ENCODE measurements around the gene GORASP1.

Gene GORASP1

GRCh38 chr3:39141171-39141995 is 34.0 kb upstream of the GORASP1 start:
- DNase-seq (ENCODE audit: low read depth, low spot score) = no peak

DNA sequence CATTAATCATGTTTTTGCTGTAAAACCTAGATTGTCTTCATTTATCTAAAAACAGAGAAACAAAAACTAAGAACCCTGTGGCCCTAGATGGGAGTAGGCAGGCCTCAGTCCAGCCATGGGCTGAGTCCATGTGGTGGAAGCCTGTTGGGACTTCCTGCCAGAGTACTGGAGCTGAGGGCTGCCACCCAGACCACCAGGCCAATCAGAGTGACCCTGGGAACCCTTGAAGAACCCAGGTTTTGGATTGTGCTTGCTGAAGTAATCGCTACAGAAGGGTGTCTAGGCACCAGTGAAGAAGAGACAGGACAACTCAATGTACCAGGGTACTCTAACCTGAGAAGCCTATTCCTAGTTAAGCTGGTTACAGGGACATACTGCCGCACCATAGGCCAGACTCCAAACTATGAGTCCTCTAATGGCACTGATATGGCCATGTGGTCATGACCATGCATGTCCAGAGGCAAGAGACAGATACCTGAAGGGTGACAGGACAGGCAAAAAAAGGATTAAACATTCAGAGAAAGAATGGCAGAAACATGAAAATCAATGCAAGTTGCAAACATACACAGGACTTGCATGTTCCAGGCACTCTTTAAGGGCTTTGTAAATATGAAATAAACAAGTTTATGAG is 33.0 kb upstream of the GORASP1 start:
- DNase-seq (ENCODE audit: low read depth, low spot score) = no peak

GRCh38 chr3:39139442-39139841 is 32.0 kb upstream of the GORASP1 start:
- no peak for DNase-seq (ENCODE audit: low read depth, low spot score)

DNA sequence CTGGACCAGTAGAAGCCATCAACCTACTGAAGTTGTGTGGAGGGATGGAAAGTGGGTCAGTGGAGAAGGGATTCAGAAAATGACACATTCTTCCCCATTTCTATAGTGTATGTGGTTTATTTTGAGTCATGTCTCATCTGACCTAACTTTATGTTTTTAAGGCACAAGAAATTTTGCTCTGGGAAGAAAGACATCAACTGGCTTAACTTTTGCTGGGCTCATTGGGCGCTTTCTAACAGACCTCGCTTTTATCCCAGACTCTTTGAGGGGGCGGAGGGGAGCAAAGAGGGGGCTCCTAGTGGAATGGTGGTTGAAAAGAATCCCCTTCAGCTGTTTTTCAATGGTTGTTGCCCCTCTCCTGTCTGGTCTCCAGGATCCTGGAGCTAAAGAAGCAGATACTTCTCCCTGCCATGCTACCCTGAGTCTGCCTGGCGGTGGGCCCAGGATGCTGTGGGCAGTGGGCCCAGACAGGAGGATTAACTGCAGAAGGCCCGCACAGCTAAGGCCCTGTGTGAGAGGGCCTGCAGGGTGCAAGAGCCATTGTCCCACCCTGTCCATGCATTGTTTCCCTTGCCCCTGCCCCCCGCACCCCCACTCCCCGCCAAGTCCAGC is 31.5 kb upstream of the GORASP1 start:
- no peak for DNase-seq (ENCODE audit: low read depth, low spot score)

DNA sequence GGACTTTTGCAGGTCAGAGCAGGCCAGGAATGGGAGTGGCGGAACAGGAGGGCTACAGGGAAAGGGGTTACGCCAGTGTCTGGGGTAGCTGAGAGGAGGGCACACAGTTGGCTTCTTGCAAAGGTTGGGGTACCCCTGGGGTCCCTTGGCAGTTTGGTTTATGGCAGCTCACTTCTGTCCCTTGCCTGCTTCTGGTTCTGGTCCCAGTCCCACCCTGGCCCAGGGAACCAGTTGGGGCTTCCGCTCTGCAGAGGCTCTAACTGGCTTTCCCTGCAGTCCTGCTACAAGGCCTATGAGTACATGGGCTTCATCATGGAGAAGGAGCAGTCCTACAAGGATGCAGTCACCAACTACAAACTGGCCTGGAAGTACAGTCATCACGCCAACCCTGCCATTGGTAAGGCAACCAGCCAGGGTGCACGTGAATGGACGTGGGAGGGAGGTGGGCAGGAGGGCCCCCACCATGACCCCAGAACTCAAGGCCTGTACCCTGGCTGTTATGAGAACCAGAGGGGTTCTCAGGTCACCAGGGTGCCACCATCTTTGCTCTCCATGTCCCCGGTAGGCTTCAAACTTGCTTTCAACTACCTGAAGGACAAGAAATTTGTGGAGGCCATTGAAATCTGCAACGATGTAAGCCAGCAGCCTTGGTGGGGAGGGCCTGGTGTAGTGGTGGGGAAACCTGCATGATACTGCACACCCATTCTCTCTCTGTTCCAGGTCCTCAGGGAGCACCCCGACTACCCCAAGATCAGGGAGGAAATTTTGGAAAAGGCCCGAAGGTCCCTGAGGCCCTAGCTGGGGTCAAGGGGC is 30.8 kb upstream of the GORASP1 start:
- no peak for DNase-seq (ENCODE audit: low read depth, low spot score)

GRCh38 chr3:39137435-39137936 is 30.1 kb upstream of the GORASP1 start:
- no peak for DNase-seq (ENCODE audit: low read depth, low spot score)

DNA sequence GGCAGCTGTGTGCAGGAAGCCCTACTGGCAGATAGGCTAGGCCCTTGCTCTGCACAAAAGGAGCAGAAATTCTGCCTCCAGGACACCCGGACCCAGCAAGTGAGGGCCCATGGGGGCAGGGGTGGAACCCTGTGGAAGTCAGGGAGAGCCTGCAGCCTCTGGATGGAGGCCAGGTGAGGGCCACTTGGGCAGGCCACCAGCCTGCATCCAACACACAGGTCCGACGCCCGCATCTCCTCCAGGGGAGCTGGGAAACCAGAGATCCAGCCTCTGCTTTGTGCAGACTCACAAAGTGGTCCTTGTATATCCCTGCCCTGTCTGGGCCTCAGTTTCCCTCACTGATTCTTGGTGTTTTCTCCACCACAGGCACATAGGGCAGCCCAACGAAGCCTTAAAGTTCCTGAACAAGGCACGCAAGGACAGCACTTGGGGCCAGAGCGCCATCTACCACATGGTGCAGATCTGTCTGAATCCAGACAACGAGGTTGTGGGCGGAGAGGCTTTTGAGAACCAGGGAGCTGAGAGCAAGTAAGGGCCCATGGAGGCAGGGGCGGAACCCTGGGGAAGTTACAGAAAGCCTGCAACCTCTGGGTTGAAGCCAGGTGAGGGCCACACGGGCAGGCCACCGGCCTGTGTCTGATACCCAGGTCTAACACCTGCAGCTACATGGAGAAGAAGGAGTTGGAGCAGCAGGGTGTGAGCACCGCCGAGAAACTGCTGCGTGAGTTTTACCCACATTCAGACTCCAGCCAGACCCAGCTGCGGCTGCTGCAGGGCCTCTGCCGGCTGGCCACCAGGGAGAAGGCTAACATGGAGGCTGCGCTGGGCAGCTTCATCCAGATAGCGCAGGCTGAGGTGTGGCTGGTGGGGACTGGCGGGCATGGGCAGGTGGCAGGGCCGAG is 29.4 kb upstream of the GORASP1 start:
- no peak for DNase-seq (ENCODE audit: low read depth, low spot score)

DNA sequence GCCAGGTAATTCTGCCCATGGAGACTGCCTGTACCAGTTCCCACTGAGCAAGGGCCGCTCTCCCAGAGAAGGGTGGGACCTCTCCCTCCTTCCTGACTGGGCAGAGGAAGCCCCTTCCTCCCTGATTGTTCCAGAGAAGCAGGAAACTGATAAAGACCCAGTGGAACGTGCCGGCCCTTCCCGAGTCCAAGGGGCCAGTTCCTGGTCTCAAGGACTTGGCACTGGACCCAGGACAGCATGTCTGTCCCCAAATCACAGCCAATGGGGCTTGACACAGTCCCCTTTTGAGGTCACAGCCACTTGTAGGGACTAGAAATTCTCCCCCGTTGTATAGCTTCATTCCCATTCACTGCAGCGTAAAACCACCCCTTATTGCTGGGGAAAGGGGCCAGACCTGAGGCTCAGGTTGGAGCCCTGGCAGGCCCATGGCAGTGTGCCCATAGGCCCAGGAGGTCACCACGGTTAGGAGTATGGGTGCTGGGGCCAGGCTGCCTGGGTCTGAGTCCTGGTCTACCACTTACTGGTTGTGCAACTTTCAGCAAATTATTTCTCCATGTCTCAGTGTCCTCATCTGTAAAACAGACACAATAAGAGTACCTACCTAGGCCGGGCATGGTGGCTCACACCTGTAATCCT is 27.9 kb upstream of the GORASP1 start:
- DNase-seq (ENCODE audit: low read depth, low spot score) = no peak

- DNase-seq (ENCODE audit: low read depth, low spot score) = no peak
Observed at GRCh38 chr3:39134305-39134704, 26.9 kb upstream of the GORASP1 start.

GRCh38 chr3:39133822-39134221 is 26.4 kb upstream of the GORASP1 start:
- no peak for DNase-seq (ENCODE audit: low read depth, low spot score)

DNA sequence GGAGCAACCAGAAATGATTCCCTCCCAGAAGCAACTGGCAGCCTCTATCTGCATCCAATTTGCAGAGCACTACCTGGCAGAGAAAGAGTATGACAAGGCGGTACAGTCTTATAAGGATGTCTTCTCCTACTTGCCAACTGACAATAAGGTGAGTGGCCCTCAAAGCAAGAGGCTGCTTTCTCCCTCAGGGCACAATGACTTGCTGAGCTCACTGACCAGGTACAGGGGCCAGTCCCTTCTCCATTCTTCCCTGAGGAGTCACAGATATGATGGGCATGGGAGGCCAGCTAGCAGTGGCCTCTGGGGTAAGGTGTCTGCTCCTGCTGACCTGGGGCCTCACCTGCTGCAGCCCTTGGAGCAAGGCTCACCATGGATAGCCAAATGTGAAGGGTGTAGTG is 25.7 kb upstream of the GORASP1 start:
- no peak for DNase-seq (ENCODE audit: low read depth, low spot score)

DNA sequence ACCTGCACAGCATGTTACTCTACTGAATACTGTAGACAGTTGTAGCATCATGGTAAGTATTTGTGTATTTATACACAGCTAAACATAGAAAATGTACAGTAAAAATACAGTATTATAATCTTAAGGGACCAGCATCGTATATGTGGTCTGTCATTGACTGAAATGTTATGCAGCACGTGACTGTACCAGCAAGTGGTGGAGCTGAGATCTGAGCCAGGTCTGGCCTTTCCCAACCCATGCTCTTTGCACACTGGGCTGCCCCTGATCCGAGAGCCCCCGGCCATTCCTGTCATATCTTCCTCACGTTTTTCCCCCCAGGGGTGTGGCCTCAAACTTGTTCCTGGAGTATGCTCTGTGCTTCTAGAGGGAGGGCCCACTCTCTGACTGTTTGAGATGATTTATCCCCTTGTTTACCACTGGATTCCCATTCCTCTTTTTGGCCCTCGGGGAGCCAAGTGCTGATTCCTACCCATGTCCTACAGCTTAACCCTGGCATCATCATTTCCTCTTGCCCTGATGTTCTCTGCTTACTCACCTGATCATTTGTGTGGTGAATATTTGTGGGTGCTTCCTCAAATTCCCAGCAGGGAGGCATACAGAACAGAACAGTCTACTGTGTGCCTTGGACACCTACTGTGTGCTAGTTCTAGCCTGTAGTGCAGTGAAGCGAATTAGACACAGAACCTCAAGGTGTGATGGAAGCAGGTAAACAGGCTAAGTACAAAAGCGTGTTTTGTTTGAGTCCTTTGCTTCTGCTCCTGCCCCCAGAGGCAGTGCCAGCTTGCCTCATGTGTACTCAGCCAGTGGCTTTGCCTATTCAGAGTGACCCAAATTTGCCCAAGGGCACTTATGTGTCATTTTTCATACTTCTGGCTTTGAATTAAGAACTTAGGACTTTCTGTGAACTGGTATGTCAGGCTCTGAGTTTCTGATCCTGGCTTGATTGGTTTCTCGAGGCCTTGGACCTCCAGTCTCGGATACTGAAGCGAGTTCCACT is 25.0 kb upstream of the GORASP1 start:
- no peak for DNase-seq (ENCODE audit: low read depth, low spot score)

- no peak for DNase-seq (ENCODE audit: low read depth, low spot score)
Observed at GRCh38 chr3:39130693-39131265, 23.4 kb upstream of the GORASP1 start.

DNA sequence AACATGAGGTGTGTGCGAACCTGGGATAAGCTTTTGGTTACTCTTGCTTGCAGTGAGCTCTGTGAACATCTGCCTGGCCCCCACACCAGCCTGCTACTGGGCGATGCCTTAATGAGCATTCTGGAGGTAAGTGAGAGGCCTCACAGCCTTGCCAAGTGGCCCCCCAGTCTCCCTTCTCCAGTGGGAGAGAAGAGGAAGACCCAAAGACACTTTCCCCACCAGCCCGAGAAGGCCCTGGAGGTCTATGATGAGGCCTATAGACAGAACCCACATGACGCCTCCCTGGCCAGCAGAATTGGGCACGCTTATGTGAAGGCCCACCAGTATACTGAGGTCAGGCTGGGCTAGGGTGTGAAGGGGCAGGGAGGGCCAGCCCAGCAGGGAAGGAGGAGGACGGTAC is 22.6 kb upstream of the GORASP1 start:
- DNase-seq (ENCODE audit: low read depth, low spot score) = no peak

- DNase-seq (ENCODE audit: low read depth, low spot score) = no peak
Observed at GRCh38 chr3:39128951-39129350, 21.5 kb upstream of the GORASP1 start.

DNA sequence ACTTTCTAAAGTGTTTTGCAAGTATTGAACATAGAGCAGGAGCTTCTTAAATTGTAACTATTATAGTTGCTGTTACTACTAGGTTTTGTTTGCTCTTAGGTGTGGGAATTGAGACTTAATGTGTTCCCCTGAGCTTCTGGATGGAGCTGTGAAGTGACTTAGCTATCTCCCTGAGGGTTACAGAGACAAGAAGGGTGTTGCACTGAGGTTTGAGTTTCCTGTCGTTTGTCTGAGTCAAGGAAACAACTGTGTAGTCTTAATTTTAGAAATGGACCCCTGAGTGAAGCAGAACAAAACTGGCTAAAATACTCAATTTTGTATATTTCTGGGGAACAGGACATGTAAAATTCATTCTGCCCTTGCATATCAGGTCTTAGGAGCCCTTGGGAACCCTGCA is 20.5 kb upstream of the GORASP1 start:
- no peak for DNase-seq (ENCODE audit: low read depth, low spot score)

DNA sequence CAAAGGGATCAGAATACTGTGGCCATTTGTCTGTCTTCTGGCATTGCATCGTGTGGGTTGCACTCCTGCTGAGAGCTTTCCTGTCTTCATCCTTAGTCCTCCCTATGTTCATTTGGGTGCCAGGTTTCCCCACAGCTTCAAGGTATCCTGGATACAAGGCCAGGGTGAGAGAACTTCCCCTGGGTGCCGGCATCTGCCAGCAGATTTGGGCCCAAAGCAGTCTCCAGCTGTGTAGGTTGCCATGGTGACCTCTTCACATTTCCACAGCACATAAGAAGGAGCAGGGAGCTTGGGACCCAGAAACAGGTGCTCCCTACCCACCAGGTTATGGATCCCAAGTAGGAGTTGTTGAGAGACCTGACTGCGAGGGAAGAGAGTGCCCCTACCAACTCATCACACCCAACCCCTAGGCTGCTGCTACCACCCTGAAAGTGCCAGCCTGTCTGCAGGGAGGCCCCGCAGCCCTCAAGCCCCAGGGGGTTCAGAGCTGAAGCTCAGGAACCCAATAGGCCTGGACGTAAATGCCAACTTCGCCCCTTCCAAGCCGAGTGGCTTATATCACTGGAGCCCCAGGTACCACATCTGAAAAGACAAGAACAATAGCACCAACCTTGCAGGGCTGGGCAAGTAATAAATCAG is 20.0 kb upstream of the GORASP1 start:
- DNase-seq (ENCODE audit: low read depth, low spot score) = no peak

DNA sequence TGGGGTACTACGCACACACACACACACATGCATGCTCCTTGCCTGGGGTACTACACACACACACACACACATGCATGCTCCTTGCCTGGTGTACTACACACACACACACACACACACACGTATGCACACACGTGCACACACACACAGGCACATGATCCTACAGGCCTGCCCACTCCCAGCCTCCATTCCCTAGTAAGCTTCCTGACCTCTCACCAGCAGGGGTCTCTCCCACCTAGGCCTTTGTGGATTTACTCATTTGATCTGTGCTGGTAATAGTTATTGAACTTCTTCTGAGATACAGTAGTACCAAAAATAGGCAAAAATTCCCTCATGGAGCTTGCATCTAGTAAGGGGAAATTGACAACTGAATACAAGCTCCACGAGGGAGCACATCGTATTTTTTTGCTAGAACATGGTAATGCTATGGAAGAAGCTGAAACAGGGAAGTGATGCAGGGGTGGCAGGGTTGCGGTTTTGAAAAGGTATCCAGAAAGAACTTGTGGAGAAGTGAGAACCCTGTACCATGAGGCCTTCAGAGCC is 19.2 kb upstream of the GORASP1 start:
- no peak for DNase-seq (ENCODE audit: low read depth, low spot score)
